Measurements from ENCODE around the gene GANAB. TPM values are rescaled to one million over a fixed set of nuclear protein-coding genes. Genes with fewer than 3 reads are reported as not detected.
A peak's percentile ranks its signal among the peaks of the same experiment; 100 is the strongest.

GANAB gene
- total RNA-seq, 6 experiments from 2014 or later, result 131 to 237 (median 201) TPM

- WGBS (ENCODE audit: insufficient coverage, low coverage, low lambda C conversion rate, missing lambda C conversion rate), result 31% methylated on average over 1 of the region's 1 CpG
- Histone ChIP-seq H3K27me3 (no peaks in the 10 kb centered on the region), H3K27ac (no peak overlapping the region), H3K36me3 (peaks cover 0 to 29% (median 5%) of the 10 kb centered on the region in 4 donors), H3K9me3 (no peaks in the 10 kb centered on the region), H3K4me1 (peaks cover 0 to 6% (median 0%) of the 10 kb centered on the region in 4 donors), H3K4me3 (no peak overlapping the region)
- ATAC-seq, result peak in 1 of 4 donors; percentile 45
- intact Hi-C loops (cut with DNase I), result no loop called here
- no peak for DNase-seq
- no peak for TF ChIP-seq CTCF (IDR thresholded peaks at IDR 0.05)
- no peak for TF ChIP-seq POLR2A (IDR thresholded peaks at IDR 0.05)
Measured at GRCh38 chr11:62688491-62688890, 42.1 kb upstream of the GANAB start.

DNA sequence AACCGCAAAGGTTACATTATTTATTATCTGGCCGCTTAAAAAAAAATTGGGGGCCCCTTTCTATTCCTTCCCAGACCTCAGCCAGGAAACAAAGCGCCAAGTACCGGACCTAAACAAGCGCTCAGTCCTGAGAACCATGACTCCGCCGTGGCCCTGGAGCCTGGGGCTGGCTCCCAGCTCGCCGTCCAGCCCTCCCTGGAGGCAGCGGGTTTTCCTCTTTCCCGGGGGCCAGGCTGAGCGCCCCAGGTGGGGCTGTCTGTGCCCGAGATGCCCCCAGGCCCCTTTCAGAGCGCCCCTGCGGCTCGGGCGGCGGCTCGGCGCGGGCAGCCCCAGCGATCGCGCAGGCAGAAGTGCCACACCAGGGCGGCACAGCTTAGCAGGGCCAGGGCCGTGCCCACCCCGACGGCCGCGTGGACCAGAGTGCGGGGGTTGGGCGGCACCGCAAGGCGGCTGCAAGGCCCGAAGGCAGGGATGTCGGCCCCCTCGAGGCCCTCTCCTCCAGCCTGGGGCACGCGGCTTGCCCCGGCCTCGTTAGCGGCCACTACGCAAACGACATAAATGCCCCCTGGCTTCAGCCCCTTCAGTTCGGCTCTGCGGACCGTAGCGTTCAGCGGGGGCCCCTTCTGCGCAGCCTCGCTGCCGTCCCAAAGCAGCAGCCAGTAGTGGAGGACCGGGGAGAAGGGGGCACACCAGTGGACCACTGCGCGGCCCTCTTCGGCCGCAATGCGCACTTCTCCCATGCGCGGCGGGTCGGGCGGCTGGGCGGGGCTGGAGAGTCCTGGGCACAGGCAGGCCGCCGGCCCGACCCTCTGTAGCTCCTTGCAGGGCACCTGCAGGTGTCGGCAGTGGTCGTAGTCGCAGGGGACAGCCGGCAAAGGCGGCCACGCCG is 41.3 kb upstream of the GANAB start:
- Histone ChIP-seq H3K27me3 (no peaks in the 10 kb centered on the region), H3K9me3 (no peaks in the 10 kb centered on the region), H3K36me3 (peaks cover 0 to 21% (median 4%) of the 10 kb centered on the region in 4 donors), H3K4me1 (peaks cover 0 to 6% (median 0%) of the 10 kb centered on the region in 4 donors), H3K4me3 (peak overlapping the region in 1 of 3 donors; percentile 26), H3K27ac (no peak overlapping the region)
- WGBS (ENCODE audit: insufficient coverage, low coverage, low lambda C conversion rate, missing lambda C conversion rate), result 79% methylated on average over 13 of the region's 74 CpGs
- TF ChIP-seq CTCF (IDR thresholded peaks at IDR 0.05) (no peak), POLR2A (IDR thresholded peaks at IDR 0.05) (no peak)
- intact Hi-C loops (cut with DNase I), result no loop called here
- no peak for DNase-seq
- peak; percentile 20 to 71 (median 33) for ATAC-seq

DNA sequence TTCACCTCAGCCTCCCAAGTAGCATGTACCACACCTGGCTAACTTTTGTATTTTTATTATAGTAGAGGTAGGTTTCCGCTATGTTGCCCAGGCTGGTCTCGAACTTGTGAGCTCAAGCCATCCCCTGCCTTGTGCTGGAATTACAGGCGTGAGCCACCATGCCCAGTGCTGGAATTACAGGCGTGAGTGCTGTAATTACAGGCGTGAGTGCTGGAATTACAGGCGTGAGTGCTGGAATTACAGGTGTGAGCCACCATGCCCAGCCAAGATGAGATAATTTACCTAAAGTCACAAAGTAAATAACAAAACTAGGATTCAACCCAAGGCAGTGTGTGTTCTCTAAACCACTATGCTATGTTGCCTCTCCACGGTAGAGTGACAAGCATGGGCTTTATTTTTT is 36.1 kb upstream of the GANAB start:
- no peak for DNase-seq
- ATAC-seq, result no peak
- no peak overlapping the region for H3K27ac ChIP-seq
- peaks cover 0 to 1% (median 0%) of the 10 kb centered on the region in 4 donors for H3K36me3 ChIP-seq
- H3K9me3 ChIP-seq, result no peaks in the 10 kb centered on the region
- no peaks in the 10 kb centered on the region for H3K27me3 ChIP-seq
- peaks cover 0 to 10% (median 5%) of the 10 kb centered on the region in 4 donors for H3K4me1 ChIP-seq
- intact Hi-C loops (cut with DNase I), result no loop called here
- 56% methylated on average over 7 of the region's 7 CpGs for WGBS (ENCODE audit: insufficient coverage, low coverage, low lambda C conversion rate, missing lambda C conversion rate)
- TF ChIP-seq CTCF (IDR thresholded peaks at IDR 0.05), result no peak
- no peak for TF ChIP-seq POLR2A (IDR thresholded peaks at IDR 0.05)
- no peak overlapping the region for H3K4me3 ChIP-seq

DNA sequence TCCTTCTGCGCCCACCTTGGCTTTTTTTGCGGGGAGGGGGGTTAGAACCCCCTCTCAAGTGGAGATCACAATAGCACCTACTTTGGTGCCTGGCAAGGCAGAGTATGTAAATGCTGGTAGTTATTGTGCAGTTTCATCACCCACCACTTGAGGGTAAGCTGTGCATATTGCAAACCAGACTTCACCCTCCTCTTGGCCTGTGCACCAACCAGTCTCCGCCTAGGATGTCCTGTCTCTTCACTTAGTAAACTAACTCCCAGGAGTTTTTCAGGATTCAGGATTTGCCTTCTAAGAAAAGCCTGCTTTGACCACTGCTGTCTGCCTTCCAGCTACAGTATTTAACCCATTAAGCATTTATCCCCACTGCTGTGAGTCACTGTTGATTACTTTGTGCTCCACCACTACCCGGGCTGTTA is 34.4 kb upstream of the GANAB start:
- peak in 1 of 3 donors; percentile 61 for DNase-seq
- Histone ChIP-seq H3K36me3 (peaks cover 0 to 10% (median 0%) of the 10 kb centered on the region in 4 donors), H3K4me3 (no peak overlapping the region), H3K27me3 (no peaks in the 10 kb centered on the region), H3K4me1 (peaks cover 0 to 19% (median 8%) of the 10 kb centered on the region in 4 donors), H3K9me3 (no peaks in the 10 kb centered on the region), H3K27ac (no peak overlapping the region)
- TF ChIP-seq POLR2A (IDR thresholded peaks at IDR 0.05) (no peak), CTCF (IDR thresholded peaks at IDR 0.05) (peak; percentile 41 to 58 (median 54))
- intact Hi-C loops (cut with DNase I), result no loop called here
- ATAC-seq, result peak; percentile 77 to 94 (median 86)
- WGBS (ENCODE audit: insufficient coverage, low coverage, low lambda C conversion rate, missing lambda C conversion rate), result 41% methylated on average over 4 of the region's 4 CpGs

Data from right lobe of liver (tissue), 6 donors.